Measurements from ENCODE around the gene KIF5B. TPM values are rescaled to one million over a fixed set of nuclear protein-coding genes. Genes with fewer than 3 reads are reported as not detected.

KIF5B gene
- total and polyA plus RNA-seq, 2 of the 4 experiments (the other 2 are of a cell fraction) = 33.5 to 68.5 TPM

DNA sequence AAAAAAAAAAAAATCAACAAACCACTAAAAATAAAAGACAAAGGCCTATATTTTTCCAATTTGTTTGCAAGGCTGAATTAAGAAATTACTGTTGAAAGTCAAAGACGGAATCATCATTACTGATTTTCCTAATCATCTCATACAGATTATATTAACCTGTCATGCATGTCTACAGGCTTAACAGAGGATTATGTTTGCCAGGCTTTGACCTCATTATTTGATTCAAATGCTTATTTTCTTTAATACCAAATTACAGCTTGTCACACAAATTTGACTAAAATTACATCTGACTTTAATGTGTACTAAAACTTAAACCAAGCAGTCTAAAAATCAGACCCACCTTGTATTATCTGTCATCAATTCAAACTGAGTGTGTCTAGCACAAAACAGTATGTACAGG, 21.2 kb downstream of the KIF5B start:
- no peak overlapping the region for H4K5ac ChIP-seq (ENCODE audit: low read depth, low read length)
- H2BK15ac ChIP-seq (ENCODE audit: low read depth, low read length) = no peak overlapping the region
- no peak overlapping the region for H3K27ac ChIP-seq (ENCODE audit: insufficient read depth, low read length)
- no CpG with 5 or more reads among the region's 1 CpG for WGBS, 2 experiments (ENCODE audit: extremely low coverage in 2 of 2, insufficient read length in 1 of 2)
- H3K9me1 ChIP-seq (ENCODE audit: insufficient read depth, low read length) = no peaks in the 10 kb centered on the region
- no peak overlapping the region for H3K4me2 ChIP-seq (ENCODE audit: low read depth, low read length)
- H3K56ac ChIP-seq (ENCODE audit: extremely low read depth, insufficient read depth, low read length) = no peak overlapping the region
- H3K4me3 ChIP-seq (ENCODE audit: insufficient read depth, low read depth, low read length) = no peak overlapping the region
- H4K91ac ChIP-seq (ENCODE audit: insufficient read depth, low read depth, low read length) = no peak overlapping the region
- ChIA-PET POLR2A (ENCODE audit: unreplicated experiment) (interaction anchor here (0.6 kb wide), 1 partner anchor 170 kb away, joined by 4 read pairs; no protein-coding TSS in a partner anchor), CTCF (no interaction called here)
- no peak overlapping the region for H2AFZ ChIP-seq (replicated peaks; ENCODE audit: low read length, poor library complexity)
- peaks cover 36% of the 10 kb centered on the region for H3K36me3 ChIP-seq (ENCODE audit: control insufficient read depth, insufficient read depth, low read length)
- H4K20me1 ChIP-seq (ENCODE audit: insufficient read depth, low read length) = peaks cover 18% of the 10 kb centered on the region; the same call in 1 of the 2 replicates
- H3K27me3 ChIP-seq (ENCODE audit: control insufficient read depth, insufficient read depth, low read length) = no peaks in the 10 kb centered on the region
- no peaks in the 10 kb centered on the region for H3K9me3 ChIP-seq (ENCODE audit: control insufficient read depth, insufficient read depth, low read length)
- H2BK20ac ChIP-seq (ENCODE audit: low read depth, low read length) = no peak overlapping the region
- no peak overlapping the region for H3K9ac ChIP-seq (ENCODE audit: low read depth, low read length)
- H3K18ac ChIP-seq (ENCODE audit: low read depth, low read length) = no peak overlapping the region
- TF ChIP-seq CHD1 (IDR thresholded peaks at IDR 0.05; ENCODE audit: low read depth, low read length) (no peak), BHLHE40 (IDR thresholded peaks at IDR 0.05; ENCODE audit: low read depth, low read length) (no peak), MAFK (IDR thresholded peaks at IDR 0.05; ENCODE audit: low read depth, low read length) (no peak), SMC3 (IDR thresholded peaks at IDR 0.05; ENCODE audit: low read depth, low read length) (no peak), POLR2A (IDR thresholded peaks at IDR 0.05; ENCODE audit: low read depth, low read length) (no peak), NFE2L2 (IDR thresholded peaks at IDR 0.05; ENCODE audit: low read depth, low read length) (no peak), RAD21 (IDR thresholded peaks at IDR 0.05; ENCODE audit: low read length) (no peak), MAZ (IDR thresholded peaks at IDR 0.05; ENCODE audit: borderline replicate concordance, low read depth, low read length) (no peak), CEBPB (IDR thresholded peaks at IDR 0.05; ENCODE audit: low read depth, low read length) (no peak), RCOR1 (IDR thresholded peaks at IDR 0.05; ENCODE audit: insufficient replicate concordance, low read length) (no peak), MXI1 (IDR thresholded peaks at IDR 0.05; ENCODE audit: borderline replicate concordance, low read depth, low read length) (no peak), FOS (IDR thresholded peaks at IDR 0.05; ENCODE audit: low read depth, low read length) (no peak), RFX5 (IDR thresholded peaks at IDR 0.05; ENCODE audit: low read depth, low read length) (no peak)
- TF ChIP-seq, protein P1, sequence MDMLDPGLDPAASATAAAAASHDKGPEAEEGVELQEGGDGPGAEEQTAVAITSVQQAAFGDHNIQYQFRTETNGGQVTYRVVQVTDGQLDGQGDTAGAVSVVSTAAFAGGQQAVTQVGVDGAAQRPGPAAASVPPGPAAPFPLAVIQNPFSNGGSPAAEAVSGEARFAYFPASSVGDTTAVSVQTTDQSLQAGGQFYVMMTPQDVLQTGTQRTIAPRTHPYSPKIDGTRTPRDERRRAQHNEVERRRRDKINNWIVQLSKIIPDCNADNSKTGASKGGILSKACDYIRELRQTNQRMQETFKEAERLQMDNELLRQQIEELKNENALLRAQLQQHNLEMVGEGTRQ (IDR thresholded peaks at IDR 0.05; ENCODE audit: low read depth, low read length) = no peak
- TF ChIP-seq, protein P2, sequence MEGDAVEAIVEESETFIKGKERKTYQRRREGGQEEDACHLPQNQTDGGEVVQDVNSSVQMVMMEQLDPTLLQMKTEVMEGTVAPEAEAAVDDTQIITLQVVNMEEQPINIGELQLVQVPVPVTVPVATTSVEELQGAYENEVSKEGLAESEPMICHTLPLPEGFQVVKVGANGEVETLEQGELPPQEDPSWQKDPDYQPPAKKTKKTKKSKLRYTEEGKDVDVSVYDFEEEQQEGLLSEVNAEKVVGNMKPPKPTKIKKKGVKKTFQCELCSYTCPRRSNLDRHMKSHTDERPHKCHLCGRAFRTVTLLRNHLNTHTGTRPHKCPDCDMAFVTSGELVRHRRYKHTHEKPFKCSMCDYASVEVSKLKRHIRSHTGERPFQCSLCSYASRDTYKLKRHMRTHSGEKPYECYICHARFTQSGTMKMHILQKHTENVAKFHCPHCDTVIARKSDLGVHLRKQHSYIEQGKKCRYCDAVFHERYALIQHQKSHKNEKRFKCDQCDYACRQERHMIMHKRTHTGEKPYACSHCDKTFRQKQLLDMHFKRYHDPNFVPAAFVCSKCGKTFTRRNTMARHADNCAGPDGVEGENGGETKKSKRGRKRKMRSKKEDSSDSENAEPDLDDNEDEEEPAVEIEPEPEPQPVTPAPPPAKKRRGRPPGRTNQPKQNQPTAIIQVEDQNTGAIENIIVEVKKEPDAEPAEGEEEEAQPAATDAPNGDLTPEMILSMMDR (conservative IDR thresholded peaks at IDR 0.05; ENCODE audit: low read depth, low read length) = no peak
- TF ChIP-seq, protein P3, sequence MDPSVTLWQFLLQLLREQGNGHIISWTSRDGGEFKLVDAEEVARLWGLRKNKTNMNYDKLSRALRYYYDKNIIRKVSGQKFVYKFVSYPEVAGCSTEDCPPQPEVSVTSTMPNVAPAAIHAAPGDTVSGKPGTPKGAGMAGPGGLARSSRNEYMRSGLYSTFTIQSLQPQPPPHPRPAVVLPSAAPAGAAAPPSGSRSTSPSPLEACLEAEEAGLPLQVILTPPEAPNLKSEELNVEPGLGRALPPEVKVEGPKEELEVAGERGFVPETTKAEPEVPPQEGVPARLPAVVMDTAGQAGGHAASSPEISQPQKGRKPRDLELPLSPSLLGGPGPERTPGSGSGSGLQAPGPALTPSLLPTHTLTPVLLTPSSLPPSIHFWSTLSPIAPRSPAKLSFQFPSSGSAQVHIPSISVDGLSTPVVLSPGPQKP (IDR thresholded peaks at IDR 0.05; ENCODE audit: borderline replicate concordance, low read depth, low read length) = no peak
- dilution Hi-C loops (cut with HindIII; ENCODE audit: low sequenced_read_pairs, unreplicated experiment) (no loop called here), intact Hi-C loops (cut with micrococcal nuclease) (no loop called here), in situ Hi-C loops (cut with MboI; ENCODE audit: low sequenced_read_pairs) (no loop called here)
- H2AK9ac ChIP-seq (replicated peaks; ENCODE audit: low read depth, low read length, poor library complexity) = no peak overlapping the region
- peaks cover 5 to 34% of the 10 kb centered on the region in 2 experiments; a peak in 3 of 4 replicates for H3K79me1 ChIP-seq (ENCODE audit: low read depth in 1 of 2, low read length in 2 of 2)
- no peak overlapping the region for H2AK5ac ChIP-seq (ENCODE audit: low read depth, low read length)
- no peak overlapping the region for H4K8ac ChIP-seq (ENCODE audit: low read depth in 2 of 2, low read length in 2 of 2)
- H2BK5ac ChIP-seq (ENCODE audit: low read depth, low read length, poor library complexity, severe bottlenecking) = no peak overlapping the region
- ATAC-seq (ENCODE audit: low read depth) = no peak
- H3K23ac ChIP-seq (ENCODE audit: low read depth, low read length) = no peak overlapping the region
- BruUV-seq (replicated peaks) = no TSS peak
- no peak overlapping the region for H3K14ac ChIP-seq (replicated peaks; ENCODE audit: low read depth, low read length)
- no peak for DNase-seq
- H2BK120ac ChIP-seq (ENCODE audit: low read depth, low read length) = no peak overlapping the region
- H3K4ac ChIP-seq (ENCODE audit: low read depth, low read length) = no peak overlapping the region
- no peaks in the 10 kb centered on the region; the same call in 1 of the 2 replicates for H3K4me1 ChIP-seq (ENCODE audit: control insufficient read depth, insufficient read depth, low read length)
